Panc1 (cell line): Measurements from ENCODE around the gene ESCO1. TPM values are rescaled to one million over a fixed set of nuclear protein-coding genes. Genes with fewer than 3 reads are reported as not detected.

Experiments used
- ATAC-seq: fragments of 200-7000 bp; cut with Tn5 transposase; 2 replicates; pipeline ENCODE4 v1.9.1; 2020; ENCODE audit warnings: mild to moderate bottlenecking, moderate library complexity
- BruUV-seq: library from RNA; stranded (reverse); fragments of 400-500 nt; replicated peaks from 2 replicates; lab custom pipeline; 2021; lab: Mats Ljungman, UMichigan
- CTCF ChIA-PET: fragments of 300-600 bp; sonication (Branson Sonifier 250); formaldehyde crosslinking; loops from one replicate; lab custom pipeline; 2022; ENCODE audit warnings: antibody characterized with exemption; lab: Charles Lee
- POLR2A ChIA-PET: fragments of 300-600 bp; sonication (Branson Sonifier 250); formaldehyde crosslinking; loops from one replicate; lab custom pipeline; 2022; ENCODE audit warnings: antibody characterized with exemption; lab: Charles Lee
- DNase-seq: peaks from one replicate; pipeline ENCODE4 v3.0.0-alpha.2; 2010; ENCODE audit warnings: low read depth, low spot score
- H3K27ac ChIP-seq: 2 replicates; pipeline ENCODE4 v1.5.1; 2011; ENCODE audit warnings: mild to moderate bottlenecking, low read length, inconsistent platforms
- H3K27me3 ChIP-seq: fragments of 200-500 bp; sonication (Bioruptor generic); 2 replicates; pipeline ENCODE4 v1.6.0; 2014; ENCODE audit warnings: low read length, inconsistent platforms; ENCODE audit not compliant: control insufficient read depth, insufficient read depth
- H3K36me3 ChIP-seq: fragments of 200-500 bp; sonication (Bioruptor generic); 2 replicates; pipeline ENCODE4 v1.5.1; 2014; ENCODE audit warnings: inconsistent platforms, mild to moderate bottlenecking, low read length, moderate library complexity; ENCODE audit not compliant: control insufficient read depth, insufficient read depth
- H3K4me1 ChIP-seq: 2 replicates; pipeline ENCODE4 v1.5.1; 2011; ENCODE audit warnings: inconsistent platforms, mild to moderate bottlenecking, low read length, moderate library complexity; ENCODE audit not compliant: control insufficient read depth, insufficient read depth
- H3K4me3 ChIP-seq, 2 experiments: 2 replicates each; pipeline ENCODE4 v1.5.1; 2011 to 2012; ENCODE audit warnings: low read depth in 2 of 2, low read length in 2 of 2, mild to moderate bottlenecking in 2 of 2, inconsistent platforms in 1 of 2, moderate library complexity in 1 of 2
- H3K9me3 ChIP-seq: fragments of 200-500 bp; sonication (Bioruptor generic); 2 replicates; pipeline ENCODE4 v1.5.1; 2014; ENCODE audit warnings: low read depth, mild to moderate bottlenecking, inconsistent platforms, low read length, moderate library complexity; ENCODE audit not compliant: control insufficient read depth, insufficient read depth
- CTCF ChIP-seq: fragments of 450-650 bp; IDR thresholded peaks from 2 replicates; pipeline ENCODE4 v1.5.1; 2017; ENCODE audit warnings: mild to moderate bottlenecking
- POLR2AphosphoS5 ChIP-seq: IDR thresholded peaks from 2 replicates; pipeline ENCODE4 v1.6.1; 2012; ENCODE audit warnings: mild to moderate bottlenecking, low read depth, low read length, moderate library complexity
- REST ChIP-seq, 2 experiments: IDR thresholded peaks; 2 replicates each; pipeline ENCODE4 v1.6.1; 2011 to 2012; ENCODE audit warnings: low read depth in 2 of 2, control low read depth in 1 of 2, low read length in 1 of 2, mild to moderate bottlenecking in 1 of 2, moderate library complexity in 1 of 2; ENCODE audit not compliant: insufficient read depth in 1 of 2
- SIN3A ChIP-seq: IDR thresholded peaks from 2 replicates; pipeline ENCODE4 v1.6.1; 2012; ENCODE audit warnings: low read depth, mild to moderate bottlenecking, low read length, moderate library complexity, borderline replicate concordance; ENCODE audit not compliant: insufficient read depth
- TCF7L2 ChIP-seq: IDR thresholded peaks from 2 replicates; pipeline ENCODE4 v1.6.1; 2011; ENCODE audit warnings: mild to moderate bottlenecking, low read depth, low read length, inconsistent platforms
- in situ Hi-C: cut with HindIII; loops from 2 replicates; pipeline ENCODE4 v1.10.0; 2016; ENCODE audit warnings: low sequenced_read_pairs, low pct_unique_long_range_greater_than_20kb
- intact Hi-C: fragments of 100-400 bp; cut with micrococcal nuclease; formaldehyde crosslinking; loops from one replicate; pipeline ENCODE4 v1.10.0; 2022; ENCODE audit not compliant: unreplicated experiment
- total RNA-seq: library from RNA; stranded (reverse); gene quantifications from one replicate; pipeline ENCODE4 v1.2.1, GENCODE V29; 2021; ENCODE audit not compliant: unreplicated experiment

The ESCO1 gene
- total RNA-seq, 1 experiment from 2014 or later = 15.4 TPM

GRCh38 chr18:21489919-21490495 is 110.5 kb downstream of the ESCO1 start:
- ATAC-seq = no peak
- H3K27ac ChIP-seq = no peak overlapping the region
- intact Hi-C loops = no loop called here
- in situ Hi-C loops = no loop called here
- no peaks in the 10 kb centered on the region for H3K36me3 ChIP-seq
- no peak overlapping the region for H3K4me3 ChIP-seq
- H3K27me3 ChIP-seq = no peaks in the 10 kb centered on the region
- no peaks in the 10 kb centered on the region for H3K4me1 ChIP-seq
- TF ChIP-seq REST (IDR thresholded peaks at IDR 0.05; ENCODE audit: insufficient read depth in 1 of 2, low read depth in 2 of 2, low read length in 1 of 2) (no peak), POLR2AphosphoS5 (no peak), TCF7L2 (no peak), SIN3A (no peak), CTCF (no peak)
- CTCF ChIA-PET = no interaction called here
- no TSS peak for BruUV-seq
- DNase-seq = no peak
- POLR2A ChIA-PET = no interaction called here
- H3K9me3 ChIP-seq = no peaks in the 10 kb centered on the region

GRCh38 chr18:21489119-21489750 is 111.3 kb downstream of the ESCO1 start:
- ChIA-PET POLR2A (no interaction called here), CTCF (interaction anchor here (0.7 kb wide), 1 partner anchor 389 kb away, joined by 3 read pairs; no protein-coding TSS in a partner anchor)
- ATAC-seq (peak; percentile 90), DNase-seq (peak; percentile 22)
- intact Hi-C loops (no loop called here), in situ Hi-C loops (no loop called here)
- no peak for TF ChIP-seq REST (IDR thresholded peaks at IDR 0.05; ENCODE audit: insufficient read depth in 1 of 2, low read depth in 2 of 2, low read length in 1 of 2)
- peak; percentile 77 for TF ChIP-seq CTCF
- H3K9me3 ChIP-seq = no peaks in the 10 kb centered on the region
- no peaks in the 10 kb centered on the region for H3K27me3 ChIP-seq
- BruUV-seq = no TSS peak
- H3K4me1 ChIP-seq = no peaks in the 10 kb centered on the region
- H3K36me3 ChIP-seq = no peaks in the 10 kb centered on the region
- no peak overlapping the region for H3K27ac ChIP-seq
- H3K4me3 ChIP-seq = no peak overlapping the region
